Thymus (tissue), 11 donors: Measurements from ENCODE around the gene WNT3. TPM values are rescaled to one million over a fixed set of nuclear protein-coding genes. Genes with fewer than 3 reads are reported as not detected.
A peak's percentile ranks its signal among the peaks of the same experiment; 100 is the strongest.
"Not testable (repeated sequence)": the region's sequence is repeated elsewhere in the genome, so short reads cannot be mapped to it uniquely, and the experiment has no call there.

ENCODE experiments used
- DNase-seq, 9 donors: peaks; one replicate each; pipeline ENCODE4 v3.0.0-alpha.2; 2013; ENCODE audit warnings: low spot score in 9 of 9, low read depth in 6 of 9, missing footprints in 1 of 9
- H3K27ac ChIP-seq, 2 donors: one replicate each; pipeline ENCODE4 v1.5.1; 2013; ENCODE audit warnings: control low read depth in 1 of 2, low read depth in 1 of 2, low read length in 1 of 2, mild to moderate bottlenecking in 1 of 2, moderate library complexity in 1 of 2
- H3K27me3 ChIP-seq, 2 donors: one replicate each; pipeline ENCODE4 v1.5.1; 2013; ENCODE audit warnings: low read length in 1 of 2; ENCODE audit not compliant: control insufficient read depth in 2 of 2, insufficient read depth in 1 of 2
- H3K36me3 ChIP-seq, 2 donors: one replicate each; pipeline ENCODE4 v1.5.1; 2013; ENCODE audit warnings: low read length in 1 of 2, mild to moderate bottlenecking in 1 of 2, moderate library complexity in 1 of 2; ENCODE audit not compliant: control insufficient read depth in 2 of 2, insufficient read depth in 2 of 2
- H3K4me1 ChIP-seq, 2 donors: one replicate each; pipeline ENCODE4 v1.5.1; 2013; ENCODE audit warnings: low read length in 2 of 2; ENCODE audit not compliant: control insufficient read depth in 2 of 2, insufficient read depth in 2 of 2
- H3K4me3 ChIP-seq, 2 donors: one replicate each; pipeline ENCODE4 v1.5.1; 2013; ENCODE audit warnings: low read length in 2 of 2, control low read depth in 1 of 2, mild to moderate bottlenecking in 1 of 2
- H3K9me3 ChIP-seq, 2 donors: one replicate each; pipeline ENCODE4 v1.5.1; 2013; ENCODE audit warnings: low read length in 1 of 2, mild to moderate bottlenecking in 1 of 2; ENCODE audit not compliant: control insufficient read depth in 2 of 2, insufficient read depth in 1 of 2
- WGBS: extraction: QIAGEN DNeasy Blood & Tissue Kit; methylation state at CpG from one replicate; pipeline ENCODE4 v1.1.7; 2013; 5-methylcytosine and 5-hydroxymethylcytosine counted together
- polyA plus RNA-seq: library from polyadenylated mRNA; stranded (reverse); fragments of 200-250 nt; gene quantifications from one replicate; pipeline ENCODE4 v1.2.3, GENCODE V29; 2013
- total RNA-seq: library from RNA; stranded (reverse); fragments of 120-200 nt; gene quantifications from one replicate; pipeline ENCODE4 v1.2.4, GENCODE V29; 2013
- donor health status: healthy.

The WNT3 gene
- total and polyA plus RNA-seq, 2 donors: 0.42 to 1.0 TPM

DNA sequence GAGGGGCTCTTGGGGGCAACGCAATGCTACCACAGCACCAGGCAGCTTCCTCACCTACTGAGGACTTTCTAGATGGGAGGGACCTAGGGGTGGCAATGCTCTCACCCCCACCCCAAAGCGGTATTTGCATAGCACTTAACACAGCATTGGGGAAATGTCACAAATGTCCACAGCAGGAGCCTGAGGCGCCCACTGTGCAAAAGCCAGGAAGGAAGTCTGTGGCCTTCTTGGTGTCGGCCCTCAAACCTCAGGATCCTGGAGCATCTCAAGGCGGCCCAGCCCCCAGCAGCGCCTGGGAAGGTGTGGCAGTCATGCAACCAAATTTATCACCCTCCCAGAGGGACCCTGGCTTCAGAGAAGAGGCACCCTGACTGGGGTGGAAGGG is 45.3 kb downstream of the WNT3 start:
- no peak for DNase-seq
- no peak overlapping the region for H3K4me3 ChIP-seq
- no peak overlapping the region for H3K27ac ChIP-seq
- H3K27me3 ChIP-seq: peaks cover 54 to 89% of the 10 kb centered on the region in 2 donors
- H3K9me3 ChIP-seq: peaks cover 3 to 6% of the 10 kb centered on the region in 2 donors
- H3K4me1 ChIP-seq: peaks cover 0 to 17% of the 10 kb centered on the region in 2 donors
- 12% methylated on average over 6 of the region's 6 CpGs for WGBS
- no peaks in the 10 kb centered on the region for H3K36me3 ChIP-seq

DNA sequence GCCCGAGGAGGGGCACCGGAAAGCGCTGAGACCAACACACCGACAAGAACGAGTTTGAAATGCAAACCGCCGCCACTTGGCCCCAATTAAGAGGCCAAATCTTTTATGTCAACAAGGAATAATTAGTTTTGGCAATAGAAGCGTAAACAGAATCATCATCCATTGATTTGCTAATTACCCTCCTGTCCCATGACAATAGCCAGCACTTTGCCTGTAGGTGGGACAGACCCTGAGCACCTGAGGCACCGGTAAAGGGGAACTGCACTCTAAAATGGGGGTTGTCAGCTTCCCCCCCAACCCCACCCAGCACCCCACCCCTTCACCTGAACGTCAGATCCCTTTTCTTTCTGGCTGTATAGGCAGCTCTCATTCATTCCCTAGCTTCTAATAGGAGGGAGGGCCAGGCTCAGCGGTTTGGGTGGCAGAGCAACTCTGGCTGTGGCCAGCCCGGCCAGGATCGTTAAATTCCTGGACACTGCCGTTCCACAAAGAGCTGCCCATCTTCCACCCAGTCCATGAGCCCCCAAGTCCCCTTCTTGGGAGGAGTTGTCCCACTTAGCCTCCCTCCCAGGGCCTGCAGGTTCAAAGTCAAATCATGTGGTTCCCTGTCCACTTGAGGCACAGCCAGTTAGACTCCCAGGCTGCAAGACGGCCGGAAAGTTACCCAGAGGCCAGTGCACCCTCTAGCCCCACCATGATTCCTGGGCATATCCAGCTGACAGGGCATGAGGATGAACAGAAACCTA is 45.8 kb downstream of the WNT3 start:
- peaks cover 3 to 6% of the 10 kb centered on the region in 2 donors for H3K9me3 ChIP-seq
- H3K36me3 ChIP-seq: no peaks in the 10 kb centered on the region
- peaks cover 56 to 88% of the 10 kb centered on the region in 2 donors for H3K27me3 ChIP-seq
- WGBS: 14% methylated on average over 16 of the region's 16 CpGs
- DNase-seq: no peak
- no peak overlapping the region for H3K27ac ChIP-seq
- H3K4me1 ChIP-seq: peaks cover 0 to 17% of the 10 kb centered on the region in 2 donors
- H3K4me3 ChIP-seq: peak overlapping the region in 1 of 2 donors; percentile 29

DNA sequence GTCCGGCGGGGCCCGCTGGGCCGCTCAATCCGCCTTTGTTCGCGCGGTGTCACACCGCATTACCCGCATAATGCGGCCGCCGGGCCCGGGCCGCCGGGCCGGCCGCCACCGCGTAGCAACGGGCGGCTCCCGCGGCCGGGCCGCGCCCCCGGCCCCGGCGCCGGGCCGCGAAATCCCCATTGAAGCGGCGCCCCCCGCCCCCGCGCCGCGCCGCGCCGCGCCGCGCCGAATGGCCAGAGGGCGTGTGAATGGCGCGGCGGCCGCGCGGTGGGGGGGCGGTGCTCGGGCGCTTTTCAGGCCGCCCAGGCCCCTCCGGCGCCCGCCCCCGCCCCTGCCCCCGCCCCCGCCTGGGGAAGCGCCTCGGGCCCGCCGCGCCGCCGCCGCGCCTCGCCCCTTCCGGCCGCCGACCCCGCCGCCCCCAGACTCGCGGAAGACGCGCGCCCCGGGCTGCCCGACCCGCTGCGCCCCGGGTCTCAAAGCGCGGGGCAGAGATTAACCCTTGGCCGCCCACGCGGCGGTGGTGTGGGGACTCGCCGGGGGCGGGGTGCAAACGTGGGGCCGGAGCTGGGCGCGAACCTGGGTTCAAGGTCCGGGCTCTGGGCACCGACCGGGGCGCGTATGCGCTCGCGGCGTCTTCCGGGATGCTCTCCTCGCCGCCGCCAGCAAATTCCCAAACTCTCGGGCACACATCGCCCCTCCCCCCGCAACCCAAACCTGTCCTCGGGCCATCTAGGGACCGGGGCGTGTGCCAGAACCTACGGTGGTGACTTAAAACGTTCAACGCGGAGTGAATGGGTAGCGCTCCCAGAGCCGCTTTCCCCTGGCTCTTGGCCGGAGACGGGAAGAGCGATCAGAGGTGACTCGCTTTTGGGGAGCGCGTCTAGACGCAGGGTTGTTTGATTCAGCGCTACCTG is 46.7 kb downstream of the WNT3 start:
- DNase-seq: peak in 1 of 9 donors; percentile 8
- no peaks in the 10 kb centered on the region for H3K36me3 ChIP-seq
- WGBS: 1% methylated on average over 135 of the region's 135 CpGs

DNA sequence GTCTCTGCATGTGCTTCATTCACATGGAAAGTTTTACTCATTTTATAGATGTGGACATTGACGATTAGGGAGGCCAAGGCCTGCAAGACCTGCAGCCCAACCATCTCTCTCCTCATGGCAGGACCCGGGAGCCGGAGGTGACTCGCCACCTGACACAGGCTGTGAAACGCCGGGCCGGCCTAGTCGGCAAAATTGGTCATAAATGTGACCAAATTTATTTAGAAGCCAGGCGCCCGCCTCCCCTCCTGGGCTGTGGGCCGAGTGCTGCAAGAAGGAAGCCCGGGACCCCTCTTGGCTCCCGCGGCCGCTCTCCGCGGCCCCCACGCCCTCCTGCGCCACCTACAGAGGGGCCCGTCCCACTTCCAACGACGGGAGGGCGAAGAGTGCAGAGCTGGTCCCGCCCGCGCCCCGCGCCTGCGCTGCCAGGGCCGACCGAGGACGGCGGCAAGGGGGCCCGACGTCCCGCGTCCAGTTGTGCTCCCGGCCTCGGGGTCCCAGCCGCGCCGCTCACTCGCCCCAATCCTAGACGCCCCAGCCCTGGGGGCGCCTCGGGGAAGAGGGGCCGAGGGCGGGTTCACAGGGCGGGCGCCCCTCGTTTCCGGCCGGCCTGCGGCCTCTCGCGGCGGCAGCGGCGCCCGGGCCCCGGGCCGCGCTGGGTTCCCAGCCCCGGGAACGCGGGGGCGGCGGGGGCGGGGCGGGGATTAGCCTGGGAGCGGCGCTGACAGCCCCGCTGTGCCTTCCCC is 47.5 kb downstream of the WNT3 start:
- peaks cover 3 to 6% of the 10 kb centered on the region in 2 donors for H3K9me3 ChIP-seq
- no peaks in the 10 kb centered on the region for H3K36me3 ChIP-seq
- DNase-seq: peak in 1 of 9 donors; percentile 19
- H3K27ac ChIP-seq: no peak overlapping the region
- peaks cover 56 to 74% of the 10 kb centered on the region in 2 donors for H3K27me3 ChIP-seq
- H3K4me1 ChIP-seq: peaks cover 0 to 17% of the 10 kb centered on the region in 2 donors
- WGBS: 3% methylated on average over 73 of the region's 73 CpGs
- peak overlapping the region in 1 of 2 donors; percentile 55 for H3K4me3 ChIP-seq

More for the DNA sequence above, 46.7 kb downstream of the WNT3 start:
- H3K9me3 ChIP-seq: peaks cover 3 to 6% of the 10 kb centered on the region in 2 donors
- peaks cover 0 to 17% of the 10 kb centered on the region in 2 donors for H3K4me1 ChIP-seq
- H3K27me3 ChIP-seq: peaks cover 56 to 80% of the 10 kb centered on the region in 2 donors
- H3K27ac ChIP-seq: no peak overlapping the region
- peak overlapping the region; percentile 29 to 55 for H3K4me3 ChIP-seq

DNA sequence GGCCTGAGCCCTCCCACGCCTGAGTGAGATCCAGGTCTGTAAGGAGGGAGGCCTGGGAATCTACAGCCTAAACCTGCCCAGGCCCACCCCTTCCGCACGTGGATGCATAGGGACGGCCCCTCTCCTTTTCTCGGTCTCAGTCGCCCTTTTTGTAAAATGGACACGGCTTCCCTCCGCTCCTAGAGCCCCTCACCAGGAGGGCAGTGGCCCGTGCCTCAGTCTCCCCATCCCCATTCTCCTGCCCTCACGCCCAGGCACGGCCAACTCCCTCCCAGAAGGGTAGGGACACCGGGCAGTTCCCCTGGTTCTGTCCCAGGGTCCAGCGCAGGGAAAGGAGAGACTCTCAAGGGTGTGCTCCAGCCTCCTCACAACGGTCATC is 48.1 kb downstream of the WNT3 start:
- 47% methylated on average over 14 of the region's 14 CpGs for WGBS
- Histone ChIP-seq H3K36me3 (no peaks in the 10 kb centered on the region), H3K9me3 (peaks cover 3 to 6% of the 10 kb centered on the region in 2 donors), H3K27me3 (peaks cover 56 to 74% of the 10 kb centered on the region in 2 donors), H3K4me1 (peaks cover 0 to 17% of the 10 kb centered on the region in 2 donors), H3K27ac (no peak overlapping the region), H3K4me3 (no peak overlapping the region)
- no peak for DNase-seq

GRCh38 chr17:46769531-46770438 is 48.7 kb downstream of the WNT3 start:
- peaks cover 0 to 17% of the 10 kb centered on the region in 2 donors for H3K4me1 ChIP-seq
- no peak for DNase-seq

GRCh38 chr17:46768896-46769295 is 49.6 kb downstream of the WNT3 start:
- 99% methylated on average over 14 of the region's 14 CpGs for WGBS

More at GRCh38 chr17:46769531-46770438, 48.7 kb downstream of the WNT3 start:
- WGBS: 18% methylated on average over 56 of the region's 56 CpGs
- Histone ChIP-seq H3K27me3 (peaks cover 52 to 70% of the 10 kb centered on the region in 2 donors), H3K9me3 (peaks cover 3 to 6% of the 10 kb centered on the region in 2 donors), H3K27ac (no peak overlapping the region), H3K36me3 (no peaks in the 10 kb centered on the region), H3K4me3 (no peak overlapping the region)

GRCh38 chr17:46768540-46768870 is 50.0 kb downstream of the WNT3 start:
- Histone ChIP-seq H3K4me3 (no peak overlapping the region), H3K9me3 (peaks cover 2 to 6% of the 10 kb centered on the region in 2 donors), H3K27me3 (peaks cover 41 to 57% of the 10 kb centered on the region in 2 donors), H3K27ac (no peak overlapping the region), H3K4me1 (peaks cover 0 to 17% of the 10 kb centered on the region in 2 donors), H3K36me3 (no peaks in the 10 kb centered on the region)
- WGBS: 96% methylated on average over 15 of the region's 15 CpGs
- DNase-seq: no peak

More at GRCh38 chr17:46768896-46769295, 49.6 kb downstream of the WNT3 start:
- DNase-seq, H3K9me3 ChIP-seq, H3K36me3 ChIP-seq, H3K27ac ChIP-seq, H3K4me3 ChIP-seq: not testable (repeated sequence)
- H3K4me1 ChIP-seq: peaks cover 0 to 17% of the 10 kb centered on the region in 2 donors
- peaks cover 45 to 61% of the 10 kb centered on the region in 2 donors for H3K27me3 ChIP-seq
